Smooth muscle cell (in vitro differentiated cells): ENCODE measurements around the gene SLC22A17. TPM values are rescaled to one million over a fixed set of nuclear protein-coding genes. Genes with fewer than 3 reads are reported as not detected.

ENCODE experiments used
- DNase-seq: peaks from one replicate; lab custom pipeline; 2025; ENCODE audit not compliant: unreplicated experiment; lab: John Stamatoyannopoulos, UW
- H2AFZ ChIP-seq: fragments of 200-600 bp; sonication (generic); 2 replicates; pipeline ENCODE4 v1.6.0; 2016; ENCODE audit warnings: antibody characterized with exemption, low read depth, mild to moderate bottlenecking
- H3F3A ChIP-seq: fragments of 200-600 bp; sonication (generic); 2 replicates; pipeline ENCODE4 v1.6.0; 2017; ENCODE audit warnings: antibody characterized with exemption, low read depth
- H3K27ac ChIP-seq: fragments of 200-600 bp; sonication (generic); 2 replicates; pipeline ENCODE4 v1.5.1; 2016; ENCODE audit warnings: low read depth, mild to moderate bottlenecking
- H3K27me3 ChIP-seq: fragments of 200-600 bp; sonication (generic); 2 replicates; pipeline ENCODE4 v1.6.1; 2016; ENCODE audit warnings: low read depth, mild to moderate bottlenecking
- H3K36me3 ChIP-seq: fragments of 200-600 bp; sonication (generic); 2 replicates; pipeline ENCODE4 v1.5.1; 2016; ENCODE audit warnings: low read depth
- H3K4me1 ChIP-seq: fragments of 200-600 bp; sonication (generic); 2 replicates; pipeline ENCODE4 v1.5.1; 2016; ENCODE audit warnings: low read depth
- H3K4me2 ChIP-seq: fragments of 200-600 bp; sonication (generic); 2 replicates; pipeline ENCODE4 v1.6.0; 2016; ENCODE audit warnings: mild to moderate bottlenecking
- H3K4me3 ChIP-seq: fragments of 200-600 bp; sonication (generic); 2 replicates; pipeline ENCODE4 v1.5.1; 2016; ENCODE audit warnings: mild to moderate bottlenecking
- H3K79me2 ChIP-seq: fragments of 200-600 bp; sonication (generic); 2 replicates; pipeline ENCODE4 v1.6.0; 2016; ENCODE audit warnings: low read depth, mild to moderate bottlenecking
- H3K9ac ChIP-seq: fragments of 200-600 bp; sonication (generic); 2 replicates; pipeline ENCODE4 v1.6.0; 2016; ENCODE audit warnings: low read depth
- H3K9me3 ChIP-seq: fragments of 200-600 bp; sonication (generic); replicated peaks from 2 replicates; pipeline ENCODE4 v1.5.1; 2016; ENCODE audit warnings: low read depth
- H4K20me1 ChIP-seq: fragments of 200-600 bp; sonication (generic); 2 replicates; pipeline ENCODE4 v1.6.0; 2016; ENCODE audit warnings: low read depth
- WGBS: methylation state at CpG from one replicate; pipeline ENCODE4 v1.1.7; 2016; ENCODE audit warnings: low lambda C conversion rate; 5-methylcytosine and 5-hydroxymethylcytosine counted together
- polyA plus RNA-seq: library from polyadenylated mRNA; unstranded; fragments of >200 nt; fragmentation: Nextera tagmentation; extraction: Ambion mirVana; gene quantifications from 2 replicates; pipeline ENCODE4 v1.2.1, GENCODE V29; 2016
- total RNA-seq: library from RNA; depleted of rRNA; stranded (reverse); fragments of >200 nt; gene quantifications from 2 replicates; pipeline ENCODE4 v1.2.3, GENCODE V29; 2014
- TF ChIP-seq, protein P1 (sequence below): fragments of 200-600 bp; sonication (generic); IDR thresholded peaks from 2 replicates; pipeline ENCODE4 v1.5.1; 2017; ENCODE audit warnings: borderline replicate concordance, mild to moderate bottlenecking, antibody characterized with exemption; ENCODE audit not compliant: insufficient read depth, poor library complexity, severe bottlenecking

SLC22A17 gene
- total and polyA plus RNA-seq, 2 experiments from 2014 or later = 81.0 to 127 TPM

DNA sequence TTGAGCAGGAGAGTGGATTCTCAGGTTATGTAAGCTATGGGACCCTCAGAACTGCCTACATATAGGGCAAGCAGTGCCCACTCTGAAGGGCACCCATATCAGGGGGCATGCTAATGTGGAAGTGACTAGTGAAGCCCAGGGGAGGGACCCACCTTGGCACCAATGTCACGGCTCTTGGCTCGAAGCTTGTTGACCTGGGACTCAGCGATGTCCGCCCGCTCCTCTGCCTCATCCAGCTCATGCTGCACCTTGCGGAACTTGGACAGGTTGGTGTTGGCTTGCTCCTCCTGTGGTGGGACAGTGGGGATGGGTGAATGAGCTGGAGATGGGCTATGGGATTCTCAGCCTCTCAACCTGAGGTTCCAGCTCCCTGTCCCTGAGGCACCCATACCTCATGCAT lies 29.6 kb upstream of the SLC22A17 start:
- no peaks in the 10 kb centered on the region for H3K79me2 ChIP-seq
- DNase-seq = no peak
- no peaks in the 10 kb centered on the region for H3K9me3 ChIP-seq
- no peak overlapping the region for H3K9ac ChIP-seq
- TF ChIP-seq, protein P1, sequence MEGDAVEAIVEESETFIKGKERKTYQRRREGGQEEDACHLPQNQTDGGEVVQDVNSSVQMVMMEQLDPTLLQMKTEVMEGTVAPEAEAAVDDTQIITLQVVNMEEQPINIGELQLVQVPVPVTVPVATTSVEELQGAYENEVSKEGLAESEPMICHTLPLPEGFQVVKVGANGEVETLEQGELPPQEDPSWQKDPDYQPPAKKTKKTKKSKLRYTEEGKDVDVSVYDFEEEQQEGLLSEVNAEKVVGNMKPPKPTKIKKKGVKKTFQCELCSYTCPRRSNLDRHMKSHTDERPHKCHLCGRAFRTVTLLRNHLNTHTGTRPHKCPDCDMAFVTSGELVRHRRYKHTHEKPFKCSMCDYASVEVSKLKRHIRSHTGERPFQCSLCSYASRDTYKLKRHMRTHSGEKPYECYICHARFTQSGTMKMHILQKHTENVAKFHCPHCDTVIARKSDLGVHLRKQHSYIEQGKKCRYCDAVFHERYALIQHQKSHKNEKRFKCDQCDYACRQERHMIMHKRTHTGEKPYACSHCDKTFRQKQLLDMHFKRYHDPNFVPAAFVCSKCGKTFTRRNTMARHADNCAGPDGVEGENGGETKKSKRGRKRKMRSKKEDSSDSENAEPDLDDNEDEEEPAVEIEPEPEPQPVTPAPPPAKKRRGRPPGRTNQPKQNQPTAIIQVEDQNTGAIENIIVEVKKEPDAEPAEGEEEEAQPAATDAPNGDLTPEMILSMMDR = no peak
- H3F3A ChIP-seq = no peaks in the 10 kb centered on the region
- H3K27me3 ChIP-seq = no peaks in the 10 kb centered on the region
- no peak overlapping the region for H3K27ac ChIP-seq
- H2AFZ ChIP-seq = no peak overlapping the region
- no peak overlapping the region for H3K4me3 ChIP-seq
- no peaks in the 10 kb centered on the region for H3K4me1 ChIP-seq
- H3K4me2 ChIP-seq = no peak overlapping the region
- no peaks in the 10 kb centered on the region for H3K36me3 ChIP-seq
- 96% methylated on average over 6 of the region's 6 CpGs for WGBS
- no peaks in the 10 kb centered on the region for H4K20me1 ChIP-seq

DNA sequence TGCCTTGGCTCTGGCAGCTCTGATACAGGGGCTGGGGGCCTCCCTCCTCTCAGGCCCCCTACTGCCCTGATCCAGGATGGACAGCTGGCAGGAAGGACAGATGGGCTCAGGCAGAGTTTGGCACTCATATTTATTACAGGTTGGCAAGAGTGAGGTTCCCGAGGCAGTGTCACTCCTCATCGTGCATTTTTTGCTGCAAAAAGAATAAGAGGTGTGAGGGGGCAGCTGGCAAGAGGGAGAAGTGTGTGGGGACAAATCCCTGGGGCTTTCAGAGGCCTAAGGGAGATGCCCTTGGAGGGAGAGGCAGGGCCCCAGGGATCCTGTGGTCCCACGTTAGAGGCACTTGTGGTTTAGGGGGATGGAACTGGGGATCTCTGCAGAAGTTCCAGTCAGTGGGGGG lies 29.2 kb upstream of the SLC22A17 start:
- DNase-seq = no peak
- Histone ChIP-seq H3K4me2 (no peak overlapping the region), H3K27ac (no peak overlapping the region), H3K9ac (no peak overlapping the region), H3K36me3 (no peaks in the 10 kb centered on the region), H3K9me3 (no peaks in the 10 kb centered on the region), H3K27me3 (no peaks in the 10 kb centered on the region), H2AFZ (no peak overlapping the region), H3F3A (no peaks in the 10 kb centered on the region), H3K79me2 (no peaks in the 10 kb centered on the region), H3K4me1 (no peaks in the 10 kb centered on the region), H4K20me1 (no peaks in the 10 kb centered on the region), H3K4me3 (no peak overlapping the region)
- TF ChIP-seq, protein P1 = no peak
- WGBS = 83% methylated on average over 3 of the region's 3 CpGs

DNA sequence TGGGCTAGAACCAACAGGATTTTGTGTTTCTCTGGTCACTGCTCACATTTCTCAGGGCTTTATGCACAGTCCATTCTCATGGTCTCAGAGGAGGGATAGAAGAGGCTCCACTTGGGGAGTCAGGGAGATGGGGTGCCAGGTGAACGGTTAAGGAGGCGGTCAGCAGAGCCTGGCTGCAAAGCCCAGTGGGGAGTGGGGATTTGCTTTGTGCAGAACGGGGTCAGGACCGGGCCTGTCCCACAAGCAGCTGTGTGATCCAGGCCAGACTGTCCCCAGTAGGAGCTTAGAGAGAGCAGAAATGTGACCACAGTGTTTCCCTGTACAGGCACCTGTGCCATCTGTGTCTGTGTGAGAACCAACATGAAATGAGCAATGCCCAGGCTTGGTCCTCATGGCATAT lies 28.3 kb upstream of the SLC22A17 start:
- TF ChIP-seq, protein P1 = no peak
- Histone ChIP-seq H3K9me3 (no peaks in the 10 kb centered on the region), H3F3A (no peaks in the 10 kb centered on the region), H3K9ac (no peak overlapping the region), H2AFZ (no peak overlapping the region), H3K4me2 (no peak overlapping the region), H3K4me1 (peaks cover 6% of the 10 kb centered on the region), H3K36me3 (no peaks in the 10 kb centered on the region), H3K79me2 (no peaks in the 10 kb centered on the region), H3K27me3 (no peaks in the 10 kb centered on the region), H4K20me1 (no peaks in the 10 kb centered on the region), H3K4me3 (no peak overlapping the region), H3K27ac (no peak overlapping the region)
- no peak for DNase-seq
- WGBS = 86% methylated on average over 4 of the region's 4 CpGs

DNA sequence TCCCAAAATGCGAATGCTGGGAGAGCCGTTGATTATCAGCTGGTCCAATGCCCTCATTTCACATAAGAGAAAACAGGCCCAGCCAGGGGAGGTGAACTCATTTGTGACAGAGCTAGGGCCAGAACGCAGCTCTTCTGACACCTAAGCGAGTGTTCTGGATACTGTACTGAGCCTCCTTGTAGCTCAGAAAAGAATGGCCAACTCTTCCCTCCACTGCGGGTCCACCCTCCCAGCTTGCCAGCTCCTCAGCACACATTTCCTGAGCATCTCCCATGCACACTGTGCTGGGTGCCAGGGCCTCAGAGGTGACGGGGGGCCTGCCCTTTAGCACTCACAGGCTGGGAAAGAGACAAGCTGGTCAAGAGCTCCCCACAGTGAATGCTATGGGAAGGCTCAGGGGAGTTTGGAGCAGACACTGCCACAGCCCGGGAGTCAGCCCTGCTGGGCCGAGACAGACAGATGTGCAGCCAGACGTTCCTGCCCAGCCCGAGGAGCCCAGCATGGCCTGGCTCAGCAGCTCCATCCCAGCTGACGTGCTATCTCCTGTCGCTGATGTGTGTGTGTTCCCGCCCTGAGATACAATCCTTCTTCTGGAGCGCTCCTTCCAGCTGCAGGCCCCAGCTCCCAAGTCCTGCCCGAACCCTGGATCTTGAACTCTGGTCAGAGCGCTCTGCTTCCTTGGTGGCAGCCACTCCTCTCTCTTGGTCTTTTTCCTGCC lies 27.7 kb upstream of the SLC22A17 start:
- no peaks in the 10 kb centered on the region for H3K79me2 ChIP-seq
- no peaks in the 10 kb centered on the region for H4K20me1 ChIP-seq
- no peak for DNase-seq
- no peaks in the 10 kb centered on the region for H3K27me3 ChIP-seq
- no peaks in the 10 kb centered on the region for H3F3A ChIP-seq
- no peak overlapping the region for H3K27ac ChIP-seq
- H3K9me3 ChIP-seq = no peaks in the 10 kb centered on the region
- no peak overlapping the region for H2AFZ ChIP-seq
- no peak overlapping the region for H3K4me2 ChIP-seq
- H3K4me1 ChIP-seq = peaks cover 7% of the 10 kb centered on the region
- TF ChIP-seq, protein P1 = no peak
- 69% methylated on average over 16 of the region's 16 CpGs for WGBS
- H3K4me3 ChIP-seq = no peak overlapping the region
- no peaks in the 10 kb centered on the region for H3K36me3 ChIP-seq
- H3K9ac ChIP-seq = no peak overlapping the region
